Vagina (tissue), 1 donor: ENCODE measurements around the gene PCDHB13. TPM values are rescaled to one million over a fixed set of nuclear protein-coding genes. Genes with fewer than 3 reads are reported as not detected.

Experiments used
- total RNA-seq: library from RNA; depleted of rRNA; stranded (reverse); fragments of >200 nt; gene quantifications from one replicate; pipeline ENCODE4 v1.2.3, GENCODE V29; 2016

The PCDHB13 gene
- total RNA-seq, 1 donor from 2014 or later = 3.7 TPM

Other genes with a start within 250 kb of the PCDHB13 start
- 3.9 TPM for gene PCDHAC2, start 247.4 kb upstream of the PCDHB13 start, total RNA-seq
- gene PCDHB1, start 162.5 kb upstream of the PCDHB13 start, total RNA-seq = not detected
- gene PCDHB2, start 119.3 kb upstream of the PCDHB13 start, total RNA-seq = 3.4 TPM
- gene PCDHB3, start 113.4 kb upstream of the PCDHB13 start, total RNA-seq = 2.0 TPM
- gene PCDHB4, start 92.1 kb upstream of the PCDHB13 start, total RNA-seq = 8.3 TPM
- gene PCDHB5, start 78.7 kb upstream of the PCDHB13 start, total RNA-seq = 2.9 TPM
- not detected for gene PCDHB6, start 63.9 kb upstream of the PCDHB13 start, total RNA-seq
- gene PCDHB7, start 41.3 kb upstream of the PCDHB13 start, total RNA-seq = 0.98 TPM
- gene PCDHB8, start 36.1 kb upstream of the PCDHB13 start, total RNA-seq = 0.25 TPM
- gene PCDHB16, start 31.5 kb upstream of the PCDHB13 start, total RNA-seq = 12.3 TPM
- gene PCDHB9, start 26.8 kb upstream of the PCDHB13 start, total RNA-seq = 3.7 TPM
- 3.2 TPM for gene PCDHB10, start 21.6 kb upstream of the PCDHB13 start, total RNA-seq
- 2.2 TPM for gene PCDHB11, start 14.3 kb upstream of the PCDHB13 start, total RNA-seq
- gene PCDHB12, start 5.2 kb upstream of the PCDHB13 start, total RNA-seq = 2.5 TPM
- gene PCDHB14, start 9.4 kb downstream of the PCDHB13 start, total RNA-seq = 4.2 TPM
- 3.2 TPM for gene PCDHB15, start 31.5 kb downstream of the PCDHB13 start, total RNA-seq
- not detected for gene SLC25A2, start 90.1 kb downstream of the PCDHB13 start, total RNA-seq
- 53.8 TPM for gene TAF7, start 106.9 kb downstream of the PCDHB13 start, total RNA-seq
- not detected for gene PCDHGA1, start 116.6 kb downstream of the PCDHB13 start, total RNA-seq
- gene PCDHGA2, start 124.8 kb downstream of the PCDHB13 start, total RNA-seq = 6.1 TPM
- gene PCDHGA3, start 129.9 kb downstream of the PCDHB13 start, total RNA-seq = 3.4 TPM
- 3.9 TPM for gene PCDHGB1, start 136.2 kb downstream of the PCDHB13 start, total RNA-seq
- gene PCDHGA4, start 141.1 kb downstream of the PCDHB13 start, total RNA-seq = 3.9 TPM
- gene PCDHGB2, start 146.1 kb downstream of the PCDHB13 start, total RNA-seq = 8.3 TPM
- gene PCDHGA5, start 150.2 kb downstream of the PCDHB13 start, total RNA-seq = 8.6 TPM
- gene PCDHGB3, start 156.3 kb downstream of the PCDHB13 start, total RNA-seq = 5.4 TPM
- 6.4 TPM for gene PCDHGA6, start 160.0 kb downstream of the PCDHB13 start, total RNA-seq
- 5.2 TPM for gene PCDHGA7, start 168.8 kb downstream of the PCDHB13 start, total RNA-seq
- 10.3 TPM for gene PCDHGB4, start 173.8 kb downstream of the PCDHB13 start, total RNA-seq
- 6.4 TPM for gene PCDHGA8, start 178.7 kb downstream of the PCDHB13 start, total RNA-seq
- gene PCDHGB5, start 184.0 kb downstream of the PCDHB13 start, total RNA-seq = 15.0 TPM
- gene PCDHGA9, start 188.9 kb downstream of the PCDHB13 start, total RNA-seq = 8.8 TPM
- 12.5 TPM for gene PCDHGB6, start 194.1 kb downstream of the PCDHB13 start, total RNA-seq
- 10.6 TPM for gene PCDHGA10, start 199.1 kb downstream of the PCDHB13 start, total RNA-seq
- 14.2 TPM for gene PCDHGB7, start 203.8 kb downstream of the PCDHB13 start, total RNA-seq
- gene PCDHGA11, start 207.1 kb downstream of the PCDHB13 start, total RNA-seq = 6.6 TPM
- 10.6 TPM for gene PCDHGA12, start 216.6 kb downstream of the PCDHB13 start, total RNA-seq